Tibial nerve (tissue), 4 donors: ENCODE results near the gene ESYT2. TPM values are rescaled to one million over a fixed set of nuclear protein-coding genes. Genes with fewer than 3 reads are reported as not detected.
A peak's percentile ranks its signal among the peaks of the same experiment; 100 is the strongest.

Experiments used
- DNase-seq, 2 donors: peaks; one replicate each; pipeline ENCODE4 v3.0.0-alpha.2; 2019; ENCODE audit warnings: low spot score in 2 of 2
- H3K27ac ChIP-seq, 4 donors: fragments of 200-600 bp; sonication (generic) in 3 of 4; one replicate each; pipeline ENCODE4 v1.5.1; 2017 to 2019; ENCODE audit warnings: mild to moderate bottlenecking in 1 of 4
- H3K27me3 ChIP-seq, 2 donors: fragments of 200-600 bp; sonication (generic) in 1 of 2; one replicate each; pipeline versions ENCODE4 v1.5.1 to v1.6.0; 2017 to 2019
- H3K36me3 ChIP-seq, 3 donors: fragments of 200-600 bp; sonication (generic); one replicate each; pipeline ENCODE4 v1.5.1; 2018 to 2019
- H3K4me1 ChIP-seq, 4 donors: fragments of 200-600 bp; sonication (generic) in 3 of 4; one replicate each; pipeline ENCODE4 v1.5.1; 2017 to 2019
- H3K4me3 ChIP-seq, 4 donors: fragments of 200-600 bp; sonication (generic) in 3 of 4; one replicate each; pipeline ENCODE4 v1.5.1; 2017 to 2019; ENCODE audit warnings: mild to moderate bottlenecking in 1 of 4, moderate library complexity in 1 of 4
- H3K9me3 ChIP-seq, 4 donors: fragments of 200-600 bp; sonication (generic) in 3 of 4; one replicate each; pipeline ENCODE4 v1.5.1; 2017 to 2019
- EP300 ChIP-seq, 2 donors: sonication (generic); formaldehyde crosslinking; IDR thresholded peaks; one replicate each; pipeline ENCODE4 v1.6.1; 2017; ENCODE audit warnings: antibody characterized with exemption in 2 of 2, mild to moderate bottlenecking in 1 of 2
- POLR2A ChIP-seq, 2 donors: fragments of 450-650 bp; IDR thresholded peaks; one replicate each; pipeline ENCODE4 v1.6.1; 2017; ENCODE audit warnings: antibody characterized with exemption in 2 of 2, mild to moderate bottlenecking in 2 of 2, moderate library complexity in 2 of 2
- WGBS, 2 donors: methylation state at CpG; one replicate each; pipeline ENCODE4 v1.1.5; 2018; 5-methylcytosine and 5-hydroxymethylcytosine counted together
- total RNA-seq, 4 donors: library from RNA; depleted of rRNA; stranded (reverse); fragments of >200 nt; gene quantifications; one replicate each; pipeline ENCODE4 v1.1.0, GENCODE V29; 2016
- TF ChIP-seq, protein P1 (sequence below), 5 experiments: fragments of 200-600 bp in 3 of 5; fragments of 450-650 bp in 2 of 5; sonication (generic) in 3 of 5; IDR thresholded peaks; one replicate each; pipeline ENCODE4 v1.5.1; 2016 to 2019; ENCODE audit warnings: antibody characterized with exemption in 5 of 5, mild to moderate bottlenecking in 3 of 5, moderate library complexity in 2 of 5

ESYT2 gene
- total RNA-seq, 4 donors from 2014 or later, result 91.0 to 124 (median 114) TPM

GRCh38 chr7:158816995-158817394 lies 12.3 kb downstream of the ESYT2 start:
- 27 to 44% methylated on average over 2 of the region's 2 CpGs for WGBS, 2 donors
- H3K4me3 ChIP-seq, result no peak overlapping the region
- DNase-seq, result no peak

GRCh38 chr7:158816271-158816670 lies 13.0 kb downstream of the ESYT2 start:
- Histone ChIP-seq H3K27me3 (no peaks in the 10 kb centered on the region), H3K9me3 (no peaks in the 10 kb centered on the region), H3K27ac (peak overlapping the region; percentile 11 to 92 (median 90)), H3K4me3 (peak overlapping the region in 1 of 4 donors; percentile 22), H3K4me1 (peaks cover 7 to 83% (median 75%) of the 10 kb centered on the region in 4 donors), H3K36me3 (no peaks in the 10 kb centered on the region)
- WGBS, 2 donors, result 51 to 66% methylated on average over 3 of the region's 3 CpGs
- no peak for TF ChIP-seq EP300 (IDR thresholded peaks at IDR 0.05)
- TF ChIP-seq, protein P1, sequence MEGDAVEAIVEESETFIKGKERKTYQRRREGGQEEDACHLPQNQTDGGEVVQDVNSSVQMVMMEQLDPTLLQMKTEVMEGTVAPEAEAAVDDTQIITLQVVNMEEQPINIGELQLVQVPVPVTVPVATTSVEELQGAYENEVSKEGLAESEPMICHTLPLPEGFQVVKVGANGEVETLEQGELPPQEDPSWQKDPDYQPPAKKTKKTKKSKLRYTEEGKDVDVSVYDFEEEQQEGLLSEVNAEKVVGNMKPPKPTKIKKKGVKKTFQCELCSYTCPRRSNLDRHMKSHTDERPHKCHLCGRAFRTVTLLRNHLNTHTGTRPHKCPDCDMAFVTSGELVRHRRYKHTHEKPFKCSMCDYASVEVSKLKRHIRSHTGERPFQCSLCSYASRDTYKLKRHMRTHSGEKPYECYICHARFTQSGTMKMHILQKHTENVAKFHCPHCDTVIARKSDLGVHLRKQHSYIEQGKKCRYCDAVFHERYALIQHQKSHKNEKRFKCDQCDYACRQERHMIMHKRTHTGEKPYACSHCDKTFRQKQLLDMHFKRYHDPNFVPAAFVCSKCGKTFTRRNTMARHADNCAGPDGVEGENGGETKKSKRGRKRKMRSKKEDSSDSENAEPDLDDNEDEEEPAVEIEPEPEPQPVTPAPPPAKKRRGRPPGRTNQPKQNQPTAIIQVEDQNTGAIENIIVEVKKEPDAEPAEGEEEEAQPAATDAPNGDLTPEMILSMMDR (IDR thresholded peaks at IDR 0.05), result no peak
- no peak for TF ChIP-seq POLR2A (IDR thresholded peaks at IDR 0.05)
- DNase-seq, result no peak

More at GRCh38 chr7:158816995-158817394, 12.3 kb downstream of the ESYT2 start:
- peaks cover 7 to 82% (median 76%) of the 10 kb centered on the region in 4 donors for H3K4me1 ChIP-seq
- TF ChIP-seq POLR2A (IDR thresholded peaks at IDR 0.05) (no peak), EP300 (IDR thresholded peaks at IDR 0.05) (no peak)
- TF ChIP-seq, protein P1 (IDR thresholded peaks at IDR 0.05), result no peak
- no peaks in the 10 kb centered on the region for H3K9me3 ChIP-seq
- H3K36me3 ChIP-seq, result no peaks in the 10 kb centered on the region
- H3K27ac ChIP-seq, result peak overlapping the region; percentile 21 to 92 (median 90)
- no peaks in the 10 kb centered on the region for H3K27me3 ChIP-seq

- peaks cover 7 to 83% (median 71%) of the 10 kb centered on the region in 4 donors for H3K4me1 ChIP-seq
- H3K27ac ChIP-seq, result peak overlapping the region; percentile 11 to 92 (median 90)
- no peak for DNase-seq
- no peaks in the 10 kb centered on the region for H3K36me3 ChIP-seq
- TF ChIP-seq, protein P1 (IDR thresholded peaks at IDR 0.05), result no peak
- TF ChIP-seq POLR2A (IDR thresholded peaks at IDR 0.05), result no peak
- no peak for TF ChIP-seq EP300 (IDR thresholded peaks at IDR 0.05)
- WGBS, 2 donors, result 82 to 87% methylated on average over 6 of the region's 6 CpGs
- no peaks in the 10 kb centered on the region for H3K27me3 ChIP-seq
- no peaks in the 10 kb centered on the region for H3K9me3 ChIP-seq
- H3K4me3 ChIP-seq, result no peak overlapping the region
Observed at GRCh38 chr7:158815800-158816128, 13.5 kb downstream of the ESYT2 start.

DNA sequence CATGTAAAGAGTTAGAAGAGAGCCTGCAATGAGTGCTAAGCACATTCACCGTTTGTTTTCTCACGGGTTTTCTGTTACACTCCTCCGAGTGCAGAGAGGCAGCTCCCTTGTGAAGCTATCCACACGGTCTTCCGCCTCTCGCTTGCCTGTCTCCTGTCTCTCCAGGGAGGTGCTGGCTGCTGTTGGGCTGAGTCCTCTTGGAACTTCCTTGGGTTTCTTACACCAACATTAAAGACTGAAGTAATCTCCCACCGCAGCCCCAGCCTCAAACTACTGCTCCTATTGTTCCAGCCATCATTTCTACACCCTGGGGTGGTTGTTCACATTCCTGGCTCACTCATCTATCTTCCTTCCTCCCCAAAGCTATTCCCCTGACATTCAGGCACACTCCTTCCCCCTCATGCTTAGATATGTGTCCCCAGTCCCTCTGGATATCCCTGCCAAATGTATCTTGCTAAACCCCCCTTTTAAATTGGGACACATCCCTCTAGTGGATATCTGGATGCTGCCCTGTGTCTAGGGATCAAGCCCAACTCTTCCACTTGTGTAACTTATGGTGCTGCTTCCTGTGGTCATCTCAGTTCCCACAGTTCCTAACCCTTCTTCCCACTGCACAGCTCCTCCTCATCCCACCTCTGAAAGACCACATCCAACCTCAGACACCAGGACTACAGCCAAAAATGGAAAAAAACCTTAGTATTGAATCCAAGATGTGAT lies 14.1 kb downstream of the ESYT2 start:
- 48 to 50% methylated on average over 7 of the region's 7 CpGs for WGBS, 2 donors
- H3K9me3 ChIP-seq, result no peaks in the 10 kb centered on the region
- no peaks in the 10 kb centered on the region for H3K36me3 ChIP-seq
- H3K27ac ChIP-seq, result peak overlapping the region; percentile 11 to 92 (median 66)
- DNase-seq, result no peak
- H3K4me1 ChIP-seq, result peaks cover 7 to 78% (median 66%) of the 10 kb centered on the region in 4 donors
- H3K4me3 ChIP-seq, result no peak overlapping the region
- TF ChIP-seq POLR2A (IDR thresholded peaks at IDR 0.05) (no peak), EP300 (IDR thresholded peaks at IDR 0.05) (no peak)
- TF ChIP-seq, protein P1 (IDR thresholded peaks at IDR 0.05), result no peak
- H3K27me3 ChIP-seq, result no peaks in the 10 kb centered on the region

DNA sequence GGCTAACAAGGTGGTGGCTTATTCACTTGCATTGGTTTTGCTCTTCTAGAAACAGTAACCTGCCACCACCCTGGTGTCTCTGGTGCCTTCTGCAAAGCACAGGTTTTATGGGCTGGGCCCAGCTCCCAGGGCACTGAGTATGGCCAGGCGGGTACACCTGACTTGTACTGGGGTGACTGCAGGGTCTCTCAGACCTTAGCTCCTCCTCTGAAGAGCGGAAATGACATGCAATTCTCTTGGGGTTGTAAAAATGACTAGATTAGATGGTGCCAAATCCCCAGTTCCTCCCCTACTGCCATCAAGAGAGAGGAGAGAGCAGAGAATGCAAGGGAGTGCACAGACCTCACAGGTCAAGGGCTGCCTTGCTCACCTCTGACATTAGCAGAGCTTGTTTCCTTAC lies 14.7 kb downstream of the ESYT2 start:
- peak overlapping the region; percentile 10 to 92 (median 66) for H3K27ac ChIP-seq
- no peak for DNase-seq
- peaks cover 7 to 72% (median 61%) of the 10 kb centered on the region in 4 donors for H3K4me1 ChIP-seq
- WGBS, 2 donors, result 84 to 96% methylated on average over 2 of the region's 2 CpGs
- no peak overlapping the region for H3K4me3 ChIP-seq
- TF ChIP-seq EP300 (IDR thresholded peaks at IDR 0.05) (no peak), POLR2A (IDR thresholded peaks at IDR 0.05) (no peak)
- TF ChIP-seq, protein P1 (IDR thresholded peaks at IDR 0.05), result no peak
- H3K27me3 ChIP-seq, result no peaks in the 10 kb centered on the region
- no peaks in the 10 kb centered on the region for H3K9me3 ChIP-seq
- no peaks in the 10 kb centered on the region for H3K36me3 ChIP-seq
